Measurements from ENCODE around the gene MRPS24.
"Not testable (repeated sequence)": the region's sequence is repeated elsewhere in the genome, so short reads cannot be mapped to it uniquely, and the experiment has no call there.

MRPS24 gene

DNA sequence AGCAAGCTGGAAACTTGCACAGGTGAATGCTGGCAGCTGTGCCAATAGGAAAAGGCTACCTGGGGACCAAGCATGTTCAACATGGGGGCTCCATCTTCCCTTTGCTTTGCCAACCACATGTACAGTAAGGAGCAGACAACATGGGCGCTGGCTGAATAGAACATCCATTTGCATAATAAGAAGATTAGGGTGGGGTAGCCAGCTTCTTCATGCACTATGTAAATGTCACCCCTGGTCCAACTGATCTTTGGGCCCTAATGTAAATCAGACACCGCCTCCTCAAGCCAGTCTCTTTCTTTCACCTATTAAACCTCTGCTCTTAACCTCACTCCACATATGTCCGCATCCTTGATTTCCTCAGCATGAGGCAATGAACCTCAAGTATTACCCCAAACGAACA, 26.0 kb downstream of the MRPS24 start:
- no peak overlapping the region for H3K4me3 ChIP-seq (ENCODE audit: low read depth, low read length)

DNA sequence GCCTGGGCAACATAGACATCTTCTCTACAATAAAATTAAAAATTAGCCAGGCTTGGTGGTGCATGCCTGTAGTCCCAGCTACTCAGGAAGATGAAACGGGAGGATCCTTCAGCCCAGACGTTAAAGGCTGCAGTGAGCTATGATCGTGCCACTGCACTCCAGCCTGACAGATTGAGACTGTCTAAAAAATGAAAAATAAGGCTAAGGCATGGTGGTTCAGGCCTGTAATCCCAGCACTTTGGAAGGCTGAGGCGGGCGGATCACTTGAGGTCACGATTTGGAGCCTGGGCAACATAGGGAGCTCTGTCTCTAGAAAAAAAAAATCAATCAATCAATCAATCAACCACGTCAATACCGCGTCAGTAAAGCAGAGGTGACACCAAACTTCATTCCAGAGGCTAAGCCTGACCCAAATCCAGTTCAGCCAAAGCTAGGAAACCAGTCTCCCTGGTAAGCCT, 31.1 kb downstream of the MRPS24 start:
- H3K4me3 ChIP-seq (ENCODE audit: low read depth, low read length) = no peak overlapping the region

DNA sequence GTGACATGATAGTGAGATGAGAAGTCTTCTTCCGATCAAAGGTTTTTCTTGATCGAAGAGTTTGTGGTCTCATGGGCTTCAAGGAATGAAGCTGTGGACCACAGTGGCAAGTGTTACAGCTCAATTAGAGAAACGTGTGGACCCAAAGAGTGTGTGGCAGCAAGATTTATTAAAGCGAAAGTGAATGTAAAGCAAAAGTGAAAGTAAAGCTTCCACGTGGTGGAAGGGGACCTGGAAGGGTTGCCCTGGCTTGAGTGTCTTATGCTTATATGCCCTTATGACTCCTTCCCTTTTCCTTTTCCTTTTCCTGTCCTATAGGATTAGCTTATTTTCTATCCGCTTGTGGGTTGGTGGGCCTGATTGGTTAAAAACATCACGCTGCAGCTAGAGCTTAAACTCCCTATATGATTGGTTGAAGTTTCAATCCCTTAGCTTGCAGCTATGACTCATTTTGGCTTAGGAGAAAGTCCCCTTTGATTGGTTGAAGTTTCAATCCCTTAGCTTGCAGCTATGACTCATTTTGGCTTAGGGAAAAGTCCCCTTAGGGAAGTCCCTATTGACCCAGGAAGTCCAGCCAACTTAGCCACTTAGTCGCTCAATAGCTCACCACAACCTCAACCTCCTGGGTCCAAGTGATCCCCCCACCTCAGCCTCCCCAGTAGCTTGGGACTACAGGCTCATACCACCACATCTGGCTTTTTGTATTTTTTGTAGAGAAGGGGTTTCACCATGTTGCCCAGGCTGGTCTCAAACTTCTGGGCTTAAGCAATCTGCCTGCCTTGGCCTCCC, 34.7 kb downstream of the MRPS24 start:
- no peak overlapping the region for H3K4me3 ChIP-seq (ENCODE audit: low read depth, low read length)

DNA sequence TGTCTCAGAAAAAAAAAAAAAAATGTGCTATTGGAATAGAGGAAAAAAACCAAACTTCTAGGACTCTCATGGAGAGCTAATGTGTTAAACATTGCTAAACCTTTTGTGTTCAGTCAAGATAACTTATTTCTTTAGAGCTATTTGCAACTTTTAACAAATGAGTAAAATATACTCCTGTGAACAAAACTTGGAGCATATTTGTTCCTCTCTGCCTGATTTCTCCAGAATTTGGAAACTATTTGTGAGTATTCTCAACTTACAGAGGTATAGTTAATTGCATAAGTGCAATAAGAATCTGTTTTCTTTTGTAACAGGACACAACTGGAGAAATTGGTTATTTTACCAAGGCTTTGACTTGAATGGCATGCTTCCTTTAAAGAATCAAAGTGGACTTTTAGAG, 38.4 kb downstream of the MRPS24 start:
- H3K4me3 ChIP-seq (ENCODE audit: low read depth, low read length) = not testable (repeated sequence)

DNA sequence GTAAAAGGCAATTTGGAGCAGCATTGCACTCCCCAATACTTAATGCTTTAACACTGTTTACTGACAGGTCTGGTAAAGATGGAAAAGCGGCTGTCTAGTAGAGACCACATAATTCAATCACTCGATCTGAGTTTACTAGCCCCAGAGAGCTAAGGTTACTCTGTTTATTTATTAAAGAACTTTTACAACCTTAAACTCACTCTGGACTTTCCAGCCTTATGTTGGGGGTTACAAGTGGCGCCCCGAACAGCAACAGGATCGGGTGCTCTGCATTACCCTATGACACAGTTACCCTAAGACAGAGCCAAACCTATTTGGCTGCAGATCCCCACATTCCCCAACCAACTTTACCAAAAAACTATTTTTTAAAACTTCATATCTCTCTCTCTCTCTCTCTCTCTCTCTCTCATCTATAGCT, 43.9 kb downstream of the MRPS24 start:
- H3K4me3 ChIP-seq (ENCODE audit: low read depth, low read length) = no peak overlapping the region

DNA sequence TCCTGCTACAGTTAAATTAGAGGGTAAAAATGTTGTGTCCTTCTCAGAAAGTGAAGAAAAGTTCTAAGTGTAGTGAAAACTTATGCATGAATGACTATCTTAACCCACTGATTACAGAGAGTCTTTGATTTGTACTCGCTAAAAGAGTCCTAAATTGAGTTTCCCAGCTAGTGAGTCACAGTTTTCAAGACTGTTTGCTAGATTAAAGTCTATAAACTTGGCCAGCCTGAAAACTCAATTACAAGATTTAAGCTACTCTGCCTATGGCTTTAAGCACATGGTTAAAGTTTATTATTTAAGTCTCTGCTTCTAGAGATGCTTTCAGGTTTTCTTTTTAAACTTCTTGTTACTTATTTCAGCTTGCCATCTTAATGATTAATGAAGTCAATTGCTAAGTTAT, 44.4 kb downstream of the MRPS24 start:
- H3K4me3 ChIP-seq (ENCODE audit: low read depth, low read length) = no peak overlapping the region

DNA sequence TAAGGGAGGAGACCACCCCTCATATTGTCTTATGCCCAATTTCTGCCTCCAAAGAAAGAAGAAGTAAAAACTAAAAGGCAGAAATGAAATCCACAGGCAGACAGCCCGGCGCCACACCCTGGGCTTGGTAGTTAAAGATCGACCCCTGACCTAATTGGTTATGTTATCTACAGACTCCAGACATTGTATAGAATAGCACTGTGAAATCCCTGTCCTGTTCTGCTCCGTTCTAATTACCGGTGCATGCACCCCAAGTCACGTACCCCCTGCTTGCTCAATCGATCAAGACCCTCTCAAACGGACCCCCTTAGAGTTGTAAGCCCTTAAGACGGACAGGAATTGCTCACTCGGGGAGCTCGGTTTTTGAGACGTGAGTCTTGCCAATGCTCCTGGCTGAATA, 44.8 kb downstream of the MRPS24 start:
- H3K4me3 ChIP-seq (ENCODE audit: low read depth, low read length) = not testable (repeated sequence)

DNA sequence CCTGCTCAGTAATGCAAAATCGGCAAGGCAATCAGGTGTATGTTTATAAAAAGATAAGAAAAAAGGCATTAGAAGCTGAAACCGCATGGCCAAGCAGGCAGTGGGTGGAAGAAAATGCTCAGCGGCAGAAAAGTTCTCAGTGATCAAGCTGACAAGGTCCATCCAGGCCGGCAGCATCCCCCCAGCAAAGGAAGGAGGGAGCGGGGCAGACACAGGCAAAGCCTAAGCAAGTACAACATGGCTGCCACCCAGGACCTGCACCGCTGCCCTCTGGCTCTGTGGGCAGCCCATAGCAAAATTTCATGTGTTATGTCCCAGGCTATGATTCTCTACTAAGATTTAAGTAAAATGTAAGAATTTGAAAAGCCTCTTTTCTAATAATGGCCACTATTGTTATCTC, 45.4 kb downstream of the MRPS24 start:
- no peak overlapping the region for H3K4me3 ChIP-seq (ENCODE audit: low read depth, low read length)

DNA sequence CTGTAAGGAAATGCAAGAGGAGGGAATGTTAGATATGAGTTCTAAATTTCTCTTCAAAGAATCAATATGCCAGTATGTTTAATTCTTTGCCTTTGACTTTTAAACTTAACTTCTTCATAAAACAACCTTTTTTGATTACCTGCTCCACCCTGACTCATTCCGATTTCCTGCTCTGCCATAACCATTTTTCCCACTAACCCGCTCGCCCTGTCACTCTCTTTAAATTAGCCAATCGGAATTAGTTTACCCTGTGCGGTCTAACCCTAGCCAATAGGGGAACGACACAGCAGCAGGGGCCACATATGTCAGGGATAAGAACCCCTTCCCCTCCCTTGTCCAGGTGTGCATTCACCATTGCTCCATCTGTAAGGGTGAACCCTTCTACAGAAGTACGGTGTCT, 45.9 kb downstream of the MRPS24 start:
- H3K4me3 ChIP-seq (ENCODE audit: low read depth, low read length) = not testable (repeated sequence)

All from iPS-11a (cell line).